Tibial artery (tissue), 4 donors: ENCODE results near the gene CD244.

Experiments used
- DNase-seq, 2 donors: peaks; one replicate each; pipeline ENCODE4 v3.0.0-alpha.2; 2019
- H3K27ac ChIP-seq, 2 donors: fragments of 200-600 bp; sonication (generic) in 1 of 2; 1 replicate in 1 of 2; 2 replicates in 1 of 2; pipeline ENCODE4 v1.5.1; 2018 to 2019; ENCODE audit warnings: mild to moderate bottlenecking in 1 of 2
- H3K27me3 ChIP-seq, 2 donors: fragments of 200-600 bp; sonication (generic) in 1 of 2; one replicate each; pipeline versions ENCODE4 v1.5.1 to v1.6.0; 2016 to 2019
- H3K36me3 ChIP-seq, 3 donors: fragments of 200-600 bp; sonication (generic) in 2 of 3; one replicate each; pipeline ENCODE4 v1.5.1; 2016 to 2019; ENCODE audit warnings: mild to moderate bottlenecking in 2 of 3
- H3K4me1 ChIP-seq, 4 donors: fragments of 200-600 bp; sonication (generic) in 2 of 4; 1 replicate in 3 of 4; 2 replicates in 1 of 4; pipeline ENCODE4 v1.5.1; 2016 to 2019
- H3K4me3 ChIP-seq, 2 donors: fragments of 200-600 bp; sonication (generic) in 1 of 2; 1 replicate in 1 of 2; 2 replicates in 1 of 2; pipeline ENCODE4 v1.5.1; 2018 to 2019; ENCODE audit warnings: mild to moderate bottlenecking in 2 of 2
- H3K9me3 ChIP-seq, 3 donors: fragments of 200-600 bp; sonication (generic) in 1 of 3; one replicate each; pipeline ENCODE4 v1.5.1; 2016 to 2019
- CTCF ChIP-seq, 2 experiments: fragments of 200-600 bp in 1 of 2; fragments of 450-650 bp in 1 of 2; IDR thresholded peaks; one replicate each; pipeline ENCODE4 v1.5.1; 2017 to 2019; ENCODE audit warnings: antibody characterized with exemption in 2 of 2, mild to moderate bottlenecking in 1 of 2, moderate library complexity in 1 of 2
- intact Hi-C: fragments of 100-400 bp; cut with DNase I; formaldehyde crosslinking; loops from one replicate; pipeline ENCODE4 v1.15.0; 2023; ENCODE audit warnings: low total_unique reads

The CD244 gene, protein sequence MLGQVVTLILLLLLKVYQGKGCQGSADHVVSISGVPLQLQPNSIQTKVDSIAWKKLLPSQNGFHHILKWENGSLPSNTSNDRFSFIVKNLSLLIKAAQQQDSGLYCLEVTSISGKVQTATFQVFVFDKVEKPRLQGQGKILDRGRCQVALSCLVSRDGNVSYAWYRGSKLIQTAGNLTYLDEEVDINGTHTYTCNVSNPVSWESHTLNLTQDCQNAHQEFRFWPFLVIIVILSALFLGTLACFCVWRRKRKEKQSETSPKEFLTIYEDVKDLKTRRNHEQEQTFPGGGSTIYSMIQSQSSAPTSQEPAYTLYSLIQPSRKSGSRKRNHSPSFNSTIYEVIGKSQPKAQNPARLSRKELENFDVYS

DNA sequence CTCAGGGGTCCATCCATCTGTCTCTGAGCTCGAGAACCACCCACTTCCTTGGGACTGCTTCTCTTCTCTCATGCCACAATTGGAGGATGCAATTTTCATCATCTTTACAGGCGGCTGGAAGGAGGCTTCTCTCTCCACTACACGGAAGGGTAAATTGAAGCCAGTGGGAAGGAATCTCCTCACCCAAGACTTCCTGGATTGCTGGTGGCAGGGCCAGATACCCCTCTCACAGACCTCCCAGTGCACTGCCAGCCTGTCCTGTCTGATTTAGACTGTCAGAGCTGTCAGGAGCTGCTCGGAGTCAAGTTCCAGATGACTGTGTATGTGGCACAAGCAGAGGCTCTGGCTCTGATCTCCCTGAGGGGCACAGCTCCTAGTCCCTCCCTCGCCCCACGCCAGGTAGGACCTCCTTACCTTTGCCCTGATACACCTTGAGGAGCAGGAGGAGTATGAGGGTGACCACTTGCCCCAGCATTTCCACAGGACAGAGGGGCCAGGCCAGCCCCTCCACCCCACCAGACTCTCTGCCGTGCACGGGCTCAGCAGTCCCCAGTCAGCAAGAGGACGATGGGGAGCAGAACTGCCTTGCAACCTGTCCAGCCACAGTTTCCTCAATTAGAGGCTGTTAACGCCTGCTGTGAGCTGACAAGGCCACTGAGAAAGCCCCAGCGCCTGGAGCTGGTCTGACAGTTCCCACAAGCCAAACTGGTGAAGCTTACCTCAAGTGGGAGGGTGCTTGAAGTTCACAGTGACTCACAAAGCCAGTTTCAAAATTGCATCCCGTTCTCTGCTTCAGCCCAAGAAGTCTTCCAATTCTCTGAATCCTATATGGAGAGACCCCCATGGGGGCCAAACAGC is at the start of gene CD244:
Gene CD244, minus strand, starts transcription at position 685 of the 858 bp plus-strand sequence. Its CDS starts 210 bp downstream, at position 475.
- Histone ChIP-seq H3K4me3 (no peak within 1 kb of the TSS), H3K27me3 (no peaks in the 10 kb centered on the region), H3K4me1 (no peaks in the 10 kb centered on the region), H3K9me3 (no peaks in the 10 kb centered on the region), H3K36me3 (no peaks in the 10 kb centered on the region), H3K27ac (no peak within 1 kb of the TSS)
- no peak for TF ChIP-seq CTCF (IDR thresholded peaks at IDR 0.05)
- intact Hi-C loops = no loop called here
- DNase-seq = no peak

- Histone ChIP-seq H3K36me3 (no peaks in the 10 kb centered on the region), H3K27me3 (no peaks in the 10 kb centered on the region), H3K27ac (no peak overlapping the region), H3K4me1 (peaks cover 0 to 14% (median 0%) of the 10 kb centered on the region in 4 donors), H3K4me3 (no peak overlapping the region), H3K9me3 (no peaks in the 10 kb centered on the region)
- TF ChIP-seq CTCF (IDR thresholded peaks at IDR 0.05) = no peak
- intact Hi-C loops = no loop called here
- DNase-seq = no peak
Measured at GRCh38 chr1:160911925-160912324, 49.2 kb upstream of the CD244 start.

GRCh38 chr1:160911441-160911840 is 48.8 kb upstream of the CD244 start:
- no peak overlapping the region for H3K4me3 ChIP-seq
- no peaks in the 10 kb centered on the region for H3K36me3 ChIP-seq
- no peak for DNase-seq
- H3K9me3 ChIP-seq = no peaks in the 10 kb centered on the region
- intact Hi-C loops = no loop called here
- H3K27me3 ChIP-seq = no peaks in the 10 kb centered on the region
- TF ChIP-seq CTCF (IDR thresholded peaks at IDR 0.05) = no peak
- peaks cover 0 to 14% (median 0%) of the 10 kb centered on the region in 4 donors for H3K4me1 ChIP-seq
- no peak overlapping the region for H3K27ac ChIP-seq

- H3K27ac ChIP-seq = no peak overlapping the region
- no peaks in the 10 kb centered on the region for H3K36me3 ChIP-seq
- H3K4me3 ChIP-seq = no peak overlapping the region
- H3K27me3 ChIP-seq = no peaks in the 10 kb centered on the region
- DNase-seq = no peak
- TF ChIP-seq CTCF (IDR thresholded peaks at IDR 0.05) = no peak
- H3K9me3 ChIP-seq = no peaks in the 10 kb centered on the region
- peaks cover 0 to 14% (median 0%) of the 10 kb centered on the region in 4 donors for H3K4me1 ChIP-seq
- intact Hi-C loops = no loop called here
Measured at GRCh38 chr1:160910170-160910750, 47.6 kb upstream of the CD244 start.

DNA sequence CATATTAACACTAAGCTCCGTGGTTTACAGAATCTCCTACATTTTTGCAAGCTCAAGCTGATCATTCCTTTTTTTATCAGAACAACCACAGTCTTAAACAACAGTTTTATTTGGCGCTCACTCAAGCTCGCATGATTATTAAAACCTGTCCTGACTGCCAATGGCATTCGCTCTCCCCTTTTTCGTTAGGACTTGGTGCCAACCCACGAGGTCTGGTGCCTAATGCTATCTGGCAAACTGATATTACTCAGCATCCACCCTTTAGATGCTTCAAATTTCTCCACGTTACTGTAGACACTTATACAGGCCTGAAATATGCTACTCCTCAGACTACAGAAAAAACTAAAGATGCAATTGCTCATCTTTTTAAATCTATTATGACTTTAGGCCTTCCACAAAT is 45.3 kb upstream of the CD244 start:
- no peak overlapping the region for H3K27ac ChIP-seq
- no peaks in the 10 kb centered on the region for H3K36me3 ChIP-seq
- no peaks in the 10 kb centered on the region for H3K9me3 ChIP-seq
- intact Hi-C loops = no loop called here
- no peak overlapping the region for H3K4me3 ChIP-seq
- peak in 1 of 2 donors; percentile 28 for DNase-seq
- no peak for TF ChIP-seq CTCF (IDR thresholded peaks at IDR 0.05)
- no peaks in the 10 kb centered on the region for H3K27me3 ChIP-seq
- H3K4me1 ChIP-seq = peaks cover 0 to 14% (median 0%) of the 10 kb centered on the region in 4 donors
